ENCODE data around the gene MTTP. TPM values are rescaled to one million over a fixed set of nuclear protein-coding genes. Genes with fewer than 3 reads are reported as not detected.

Gene MTTP
- total RNA-seq, 1 donor = not detected

DNA sequence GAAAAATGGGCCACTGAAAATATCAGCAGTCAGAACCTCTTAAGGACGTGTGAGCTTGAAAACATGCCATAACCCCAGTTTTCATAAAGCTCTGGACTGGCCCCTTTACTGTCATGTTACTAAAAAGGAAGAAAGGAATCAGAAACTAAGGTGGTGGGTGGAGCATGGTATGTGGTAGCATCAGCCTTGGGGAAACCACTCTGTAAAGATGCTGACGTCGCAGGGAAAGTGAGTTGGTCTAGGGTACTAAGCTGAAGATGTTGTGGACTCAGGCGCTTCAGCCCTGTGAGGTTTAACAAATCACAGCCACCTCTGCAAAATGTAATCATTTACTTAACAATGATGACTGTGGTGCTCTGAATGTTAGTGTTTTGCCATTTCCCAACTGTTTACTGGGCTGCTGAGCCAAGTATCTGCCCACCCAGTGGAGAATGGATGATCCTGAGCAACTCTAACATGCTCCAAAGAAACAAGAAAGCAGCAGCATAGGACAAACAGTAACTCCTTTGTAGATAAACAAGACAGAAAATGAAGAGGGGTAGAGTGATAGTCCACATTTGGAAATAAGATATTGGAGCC is 49.6 kb downstream of the MTTP start:
- no peak overlapping the region for H3K4me3 ChIP-seq (ENCODE audit: low read depth, low read length)
- TF ChIP-seq, protein P1, sequence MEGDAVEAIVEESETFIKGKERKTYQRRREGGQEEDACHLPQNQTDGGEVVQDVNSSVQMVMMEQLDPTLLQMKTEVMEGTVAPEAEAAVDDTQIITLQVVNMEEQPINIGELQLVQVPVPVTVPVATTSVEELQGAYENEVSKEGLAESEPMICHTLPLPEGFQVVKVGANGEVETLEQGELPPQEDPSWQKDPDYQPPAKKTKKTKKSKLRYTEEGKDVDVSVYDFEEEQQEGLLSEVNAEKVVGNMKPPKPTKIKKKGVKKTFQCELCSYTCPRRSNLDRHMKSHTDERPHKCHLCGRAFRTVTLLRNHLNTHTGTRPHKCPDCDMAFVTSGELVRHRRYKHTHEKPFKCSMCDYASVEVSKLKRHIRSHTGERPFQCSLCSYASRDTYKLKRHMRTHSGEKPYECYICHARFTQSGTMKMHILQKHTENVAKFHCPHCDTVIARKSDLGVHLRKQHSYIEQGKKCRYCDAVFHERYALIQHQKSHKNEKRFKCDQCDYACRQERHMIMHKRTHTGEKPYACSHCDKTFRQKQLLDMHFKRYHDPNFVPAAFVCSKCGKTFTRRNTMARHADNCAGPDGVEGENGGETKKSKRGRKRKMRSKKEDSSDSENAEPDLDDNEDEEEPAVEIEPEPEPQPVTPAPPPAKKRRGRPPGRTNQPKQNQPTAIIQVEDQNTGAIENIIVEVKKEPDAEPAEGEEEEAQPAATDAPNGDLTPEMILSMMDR (IDR thresholded peaks at IDR 0.05; ENCODE audit: insufficient read depth, low read depth, low read length) = no peak
- DNase-seq (ENCODE audit: low read depth) = no peak

DNA sequence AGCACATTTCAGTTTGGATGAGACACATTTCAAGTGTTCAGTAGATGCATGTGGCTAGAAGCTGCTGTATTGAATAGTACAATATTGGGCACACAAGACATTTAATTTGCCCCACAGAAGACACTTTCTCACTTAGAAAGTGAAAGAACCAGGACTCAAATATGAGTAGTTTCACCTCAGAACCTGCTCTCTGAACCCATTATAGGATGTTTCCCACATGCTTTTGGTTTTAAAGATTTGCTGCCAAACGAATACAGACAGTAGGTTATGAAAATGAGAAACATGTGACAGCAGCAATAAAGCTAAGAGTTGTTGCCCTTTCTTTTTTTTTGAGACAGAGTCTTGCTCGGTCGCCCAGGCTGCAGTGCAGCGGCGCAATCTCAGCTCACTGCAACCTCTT is 50.7 kb downstream of the MTTP start:
- TF ChIP-seq, protein P1 (IDR thresholded peaks at IDR 0.05; ENCODE audit: insufficient read depth, low read depth, low read length) = no peak

DNA sequence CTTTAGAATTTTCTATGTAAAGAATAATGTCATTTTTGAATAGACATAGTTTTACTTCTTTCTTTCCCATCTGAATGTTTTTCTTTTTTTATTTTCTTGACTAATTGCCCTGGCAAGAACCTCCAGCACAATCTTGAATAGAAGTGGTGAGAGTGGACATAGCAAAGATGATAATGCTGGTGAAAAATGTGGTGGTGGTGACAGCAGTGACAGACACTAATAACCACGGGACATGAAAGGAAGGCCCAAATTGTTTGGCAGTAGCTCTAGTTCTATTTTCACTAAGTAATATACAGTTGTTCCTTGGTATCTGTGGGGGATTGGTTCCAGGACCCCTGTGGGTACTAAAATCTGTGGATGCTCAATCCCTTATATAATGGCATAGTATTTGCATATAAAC is 53.4 kb downstream of the MTTP start:
- no peak for DNase-seq (ENCODE audit: low read depth)
- H3K4me3 ChIP-seq (ENCODE audit: low read depth, low read length) = no peak overlapping the region
- TF ChIP-seq, protein P1 (IDR thresholded peaks at IDR 0.05; ENCODE audit: insufficient read depth, low read depth, low read length) = no peak

More for the DNA sequence above, 50.7 kb downstream of the MTTP start:
- no peak overlapping the region for H3K4me3 ChIP-seq (ENCODE audit: low read depth, low read length)
- no peak for DNase-seq (ENCODE audit: low read depth)

DNA sequence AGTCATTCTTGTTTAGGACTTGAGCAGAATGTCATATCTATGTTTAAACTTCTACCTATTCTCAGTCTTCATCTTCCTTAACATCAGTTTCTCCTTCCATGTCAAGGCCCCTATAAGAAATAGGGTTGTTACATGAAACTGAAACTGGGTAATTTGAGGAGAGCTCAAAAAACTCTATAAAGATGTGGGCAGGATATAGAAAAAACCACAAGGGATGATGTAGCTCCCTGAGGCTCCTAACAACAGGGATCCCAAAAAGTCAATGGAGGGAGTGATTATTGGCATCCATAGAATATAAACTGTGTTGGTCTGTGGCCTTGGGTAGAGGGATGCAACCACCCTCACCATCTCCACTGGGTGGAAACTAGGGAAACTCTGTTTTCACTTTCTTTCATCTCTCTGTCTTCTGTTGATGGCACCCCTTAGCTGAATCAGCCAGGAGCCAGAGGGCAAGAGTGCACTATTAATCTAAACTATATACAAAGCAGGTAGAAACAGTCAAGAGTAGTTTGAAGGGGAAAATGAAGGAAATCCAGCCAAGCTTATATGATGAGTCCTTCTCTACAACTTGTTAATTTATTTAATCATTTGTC is 55.4 kb downstream of the MTTP start:
- TF ChIP-seq, protein P1 (IDR thresholded peaks at IDR 0.05; ENCODE audit: insufficient read depth, low read depth, low read length) = no peak
- no peak for DNase-seq (ENCODE audit: low read depth)
- H3K4me3 ChIP-seq (ENCODE audit: low read depth, low read length) = no peak overlapping the region

DNA sequence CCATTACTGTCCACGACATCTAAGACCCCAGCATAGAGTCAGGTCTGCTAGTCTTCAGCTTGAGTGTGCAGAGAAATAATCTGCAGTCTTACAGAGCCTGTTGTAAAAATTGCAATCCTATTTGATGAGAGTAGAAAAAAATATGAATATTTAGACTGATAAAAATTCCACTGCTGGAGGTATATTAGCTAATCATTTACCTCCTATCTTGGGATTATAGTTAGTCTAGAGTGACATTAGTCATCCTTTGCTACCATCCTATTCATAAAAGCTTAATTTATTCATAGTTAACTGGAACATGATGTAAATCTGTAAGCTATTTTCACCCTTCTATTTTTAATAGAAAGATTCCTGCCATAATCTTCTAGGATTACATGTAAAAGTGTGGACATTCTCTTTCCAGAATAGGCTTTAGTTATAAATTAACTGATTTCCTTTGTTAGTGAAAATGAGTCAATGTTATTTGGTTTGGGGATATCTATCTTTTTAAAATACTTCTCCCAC is 56.3 kb downstream of the MTTP start:
- TF ChIP-seq, protein P1 (IDR thresholded peaks at IDR 0.05; ENCODE audit: insufficient read depth, low read depth, low read length) = no peak
- no peak for DNase-seq (ENCODE audit: low read depth)
- H3K4me3 ChIP-seq (ENCODE audit: low read depth, low read length) = no peak overlapping the region

DNA sequence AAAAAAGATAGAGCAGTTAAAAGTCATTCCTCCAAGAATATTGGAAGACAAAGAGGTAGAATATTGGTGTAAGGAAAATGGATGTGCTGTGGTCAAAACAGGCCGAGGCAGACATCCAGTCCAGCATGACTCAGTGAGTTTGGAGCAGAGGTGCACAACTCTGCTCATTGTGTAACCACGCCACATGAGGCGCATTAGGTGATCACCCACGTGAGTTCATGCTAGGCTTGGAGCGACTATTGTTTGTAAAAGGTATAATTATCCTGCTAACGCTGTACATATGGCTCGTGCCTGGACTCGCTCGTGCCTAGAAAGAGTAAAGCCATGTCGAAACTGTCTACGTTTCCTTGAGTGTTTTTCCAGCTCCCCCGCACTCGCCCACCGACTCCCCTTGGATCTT is 59.1 kb downstream of the MTTP start:
- TF ChIP-seq, protein P1 (IDR thresholded peaks at IDR 0.05; ENCODE audit: insufficient read depth, low read depth, low read length) = no peak
- DNase-seq (ENCODE audit: low read depth) = no peak
- no peak overlapping the region for H3K4me3 ChIP-seq (ENCODE audit: low read depth, low read length)
